HG02870 (cell line): ENCODE results near the gene BRSK2.
"Not testable (repeated sequence)": the region's sequence is repeated elsewhere in the genome, so short reads cannot be mapped to it uniquely, and the experiment has no call there.

Experiments
- ATAC-seq: cut with Tn5 transposase; IDR thresholded peaks from one replicate; pipeline ENCODE4 v1.9.1; 2021; ENCODE audit warnings: mild to moderate bottlenecking, moderate library complexity; ENCODE audit not compliant: unreplicated experiment

Gene BRSK2

DNA sequence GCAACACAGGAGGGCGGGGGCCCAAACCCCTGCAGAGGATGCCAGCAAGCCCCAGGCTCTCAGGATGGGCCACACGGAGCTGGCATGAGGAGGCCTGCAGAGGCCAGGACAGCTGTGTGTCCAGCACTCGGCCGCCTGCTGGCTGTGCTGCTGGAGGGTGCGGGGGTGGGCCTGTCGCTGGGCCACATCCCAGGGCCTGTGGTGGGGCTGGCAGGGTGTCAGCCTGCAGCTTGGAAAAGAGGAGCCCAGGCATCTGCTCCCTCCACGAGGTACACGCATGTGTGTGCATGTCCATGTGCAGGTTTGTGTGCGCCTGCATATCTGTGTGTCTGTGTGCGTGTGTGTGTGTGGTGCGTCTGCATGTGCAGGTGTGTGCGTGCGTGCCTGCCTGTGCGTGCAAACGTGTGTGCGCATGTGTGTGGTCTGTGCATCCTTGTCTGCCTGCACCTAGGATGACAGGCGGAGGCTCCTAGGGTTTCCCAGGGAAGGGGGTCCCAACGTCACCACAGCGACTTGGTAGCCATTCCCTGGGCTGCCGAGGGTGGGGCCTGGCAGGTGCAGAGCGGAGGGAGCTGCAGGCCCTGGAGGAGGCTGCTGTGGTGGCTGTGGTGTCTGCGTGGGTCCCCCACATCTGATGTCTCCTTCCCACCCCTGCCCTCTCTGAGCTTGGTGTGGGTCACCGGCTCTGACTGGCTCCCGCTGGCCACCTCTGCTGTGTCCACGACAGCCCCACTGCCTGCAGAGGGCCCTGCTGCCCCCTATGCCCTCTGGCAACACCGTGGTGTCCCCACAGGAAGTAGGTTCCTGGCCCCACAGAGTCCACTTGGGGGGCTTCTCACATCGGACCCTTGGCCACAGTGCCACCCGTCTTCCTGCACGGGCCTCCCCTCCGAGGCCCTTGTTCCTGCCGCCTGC, 17.1 kb downstream of the BRSK2 start:
- no peak for ATAC-seq

DNA sequence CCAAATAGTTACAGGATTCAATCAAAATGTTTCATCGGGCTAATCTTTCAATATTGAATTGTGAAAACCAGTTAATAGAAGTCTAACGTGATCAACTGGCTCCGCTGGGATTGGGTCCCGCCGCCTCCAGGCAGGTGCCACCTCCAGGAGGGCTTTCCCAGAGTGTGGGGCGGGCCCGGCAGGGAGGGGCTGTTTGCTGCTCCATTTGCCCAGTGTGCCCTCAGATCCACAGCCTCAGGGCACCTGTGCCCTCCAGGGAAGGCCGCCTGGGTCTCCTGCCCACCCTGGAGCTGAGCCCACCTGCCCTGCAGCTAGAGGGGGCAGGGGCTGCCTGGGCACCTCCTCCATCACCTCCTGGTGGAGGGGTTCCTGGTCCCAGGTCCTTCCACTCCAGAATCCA, 17.9 kb downstream of the BRSK2 start:
- ATAC-seq = no peak

DNA sequence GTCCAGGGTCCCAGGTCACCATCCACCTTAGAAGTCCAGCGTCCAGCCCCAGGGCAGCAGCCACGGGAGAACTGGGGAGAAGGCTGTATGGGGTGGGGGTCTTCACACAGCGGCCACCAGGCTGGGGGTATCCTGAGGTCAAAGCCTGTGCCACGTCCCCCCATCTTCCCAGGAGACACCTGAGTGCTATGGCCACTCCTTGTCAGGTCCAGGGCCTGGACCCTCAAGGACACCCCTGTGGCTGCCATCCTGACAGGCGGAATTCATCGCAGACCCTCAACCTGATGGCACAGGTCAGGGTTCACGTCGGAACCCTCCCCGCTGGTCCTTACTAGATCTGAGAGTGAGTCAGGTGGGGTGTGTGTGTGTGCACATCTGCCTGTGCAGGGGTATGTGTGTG, 18.6 kb downstream of the BRSK2 start:
- no peak for ATAC-seq

DNA sequence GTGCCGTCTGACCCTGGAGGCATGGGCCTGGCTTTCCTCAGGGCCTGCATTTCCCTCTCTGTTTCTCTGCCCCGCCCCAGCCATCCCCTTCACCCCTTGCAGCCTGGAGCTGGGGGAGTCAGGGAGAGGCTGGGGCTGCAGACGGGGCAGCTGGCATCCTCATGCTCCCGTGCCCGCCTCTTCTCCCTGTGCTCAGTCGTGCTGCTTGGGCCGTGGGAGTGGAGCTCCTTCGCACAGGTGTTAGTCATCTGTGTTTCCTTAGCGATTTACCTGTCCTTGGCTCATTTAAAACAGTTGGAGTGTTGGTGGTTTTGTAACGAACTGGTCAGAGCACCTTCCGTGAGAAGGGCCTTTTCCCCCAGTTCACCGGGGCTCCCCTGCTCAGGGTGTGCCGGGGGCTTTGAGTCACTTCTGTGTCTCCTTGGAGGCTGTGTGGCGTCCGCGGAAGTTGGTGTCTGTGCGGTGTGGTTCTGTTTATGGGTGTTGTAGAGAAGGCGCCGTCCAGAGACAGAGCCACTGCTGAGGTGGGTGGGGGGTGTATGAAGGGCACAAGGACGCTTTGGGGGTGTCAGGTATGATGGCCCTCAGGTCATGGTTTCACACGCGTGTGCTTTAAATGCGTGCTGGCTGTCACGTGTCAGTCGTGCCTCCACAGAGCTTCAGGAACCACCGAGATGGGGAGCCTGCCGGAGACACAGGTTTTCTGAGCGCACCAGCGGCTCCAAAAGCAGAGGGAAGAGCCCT, 19.5 kb downstream of the BRSK2 start:
- ATAC-seq = no peak

DNA sequence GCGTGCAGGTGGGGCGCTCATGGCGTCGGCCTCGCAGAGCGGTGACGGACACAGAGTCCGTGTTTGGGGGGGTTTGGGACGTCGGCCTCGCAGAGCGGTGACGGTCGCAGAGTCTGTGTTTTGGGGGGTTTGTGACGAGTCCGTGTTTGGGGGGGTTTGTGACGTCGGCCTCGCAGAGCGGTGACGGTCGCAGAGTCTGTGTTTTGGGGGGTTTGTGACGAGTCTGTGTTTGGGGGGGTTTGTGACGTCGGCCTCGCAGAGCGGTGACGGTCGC, 20.1 kb downstream of the BRSK2 start:
- not testable (repeated sequence) for ATAC-seq

DNA sequence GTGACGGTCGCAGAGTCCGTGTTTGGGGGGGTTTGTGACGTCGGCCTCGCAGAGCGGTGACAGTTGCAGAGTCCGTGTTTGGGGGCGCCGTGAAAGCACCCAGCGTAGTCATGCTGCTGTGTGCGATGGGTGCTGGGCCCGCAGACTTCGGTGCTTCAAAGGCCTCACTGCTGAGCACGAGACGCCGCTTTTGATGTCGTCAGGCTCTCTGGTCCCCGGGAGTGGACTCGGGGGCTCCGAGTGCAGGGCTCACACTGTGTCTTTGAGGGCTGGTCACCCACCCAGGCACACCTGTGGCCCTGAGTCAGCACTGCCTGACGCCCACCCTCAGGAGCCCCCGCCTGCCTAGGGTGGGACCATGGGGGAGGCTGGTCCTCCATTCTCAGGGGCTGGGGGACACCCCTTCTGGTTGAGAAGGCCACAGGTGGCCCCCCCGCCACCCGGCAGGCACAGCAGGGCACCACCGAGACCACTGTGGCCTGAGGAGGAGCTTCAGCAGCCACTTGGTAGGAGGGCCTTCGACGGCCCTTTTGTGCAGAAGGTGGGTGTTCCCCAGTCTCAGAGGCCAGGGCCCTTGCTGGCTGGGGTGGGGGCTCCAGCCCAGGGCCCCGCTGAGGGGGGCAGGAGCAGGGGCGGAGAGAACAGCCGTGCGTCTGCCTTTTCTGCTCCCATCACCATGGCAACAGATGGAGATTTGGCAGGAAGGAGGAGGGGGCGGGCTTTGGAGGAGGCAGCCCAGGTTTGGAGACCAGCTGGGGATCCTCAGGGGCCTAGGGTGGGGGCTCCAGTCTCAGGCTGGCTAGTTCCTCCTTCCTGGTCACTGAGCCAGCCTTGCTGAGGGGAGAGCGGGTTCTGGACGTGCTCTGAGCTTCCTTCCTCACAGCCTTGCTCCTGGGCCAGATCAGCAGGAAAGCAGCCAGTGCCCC, 20.9 kb downstream of the BRSK2 start:
- no peak for ATAC-seq

DNA sequence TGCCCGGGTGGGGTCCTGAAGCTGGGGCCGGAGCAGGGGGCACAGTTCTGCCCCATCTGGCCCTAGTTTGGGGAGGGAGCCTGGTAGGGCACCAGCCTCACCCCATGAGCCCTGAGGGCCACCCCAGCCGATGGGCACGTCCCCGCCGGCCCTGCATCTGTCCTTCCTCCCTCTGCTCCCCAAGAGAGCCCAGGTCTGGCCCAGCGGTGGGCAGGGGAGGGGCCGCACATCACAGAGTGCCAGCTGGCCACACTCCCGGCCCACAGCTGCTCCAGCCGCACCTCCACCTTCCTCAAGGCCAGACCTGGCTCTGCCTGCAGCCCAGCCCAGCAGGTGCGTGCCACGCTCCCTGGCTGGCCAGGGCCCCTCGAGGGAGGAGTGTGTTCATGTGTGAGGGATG, 21.6 kb downstream of the BRSK2 start:
- no peak for ATAC-seq

DNA sequence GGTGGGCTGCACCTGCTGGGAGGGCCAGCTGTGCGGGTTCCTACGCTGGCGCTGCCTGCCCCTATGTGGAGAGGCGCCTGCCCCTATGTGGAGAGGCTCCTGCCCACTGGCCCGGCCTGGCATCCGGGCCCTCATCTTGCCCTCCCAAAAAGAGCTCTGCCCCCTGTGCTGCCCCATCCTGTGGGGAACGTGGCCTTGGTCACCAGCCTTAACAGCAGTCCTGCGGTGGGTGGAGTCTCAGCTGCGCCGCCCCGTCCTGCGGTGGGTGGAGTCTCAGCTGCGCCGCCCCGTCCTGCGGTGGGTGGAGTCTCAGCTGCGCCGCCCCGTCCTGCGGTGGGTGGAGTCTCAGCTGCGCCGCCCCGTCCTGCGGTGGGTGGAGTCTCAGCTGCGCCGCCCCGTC, 22.0 kb downstream of the BRSK2 start:
- not testable (repeated sequence) for ATAC-seq

DNA sequence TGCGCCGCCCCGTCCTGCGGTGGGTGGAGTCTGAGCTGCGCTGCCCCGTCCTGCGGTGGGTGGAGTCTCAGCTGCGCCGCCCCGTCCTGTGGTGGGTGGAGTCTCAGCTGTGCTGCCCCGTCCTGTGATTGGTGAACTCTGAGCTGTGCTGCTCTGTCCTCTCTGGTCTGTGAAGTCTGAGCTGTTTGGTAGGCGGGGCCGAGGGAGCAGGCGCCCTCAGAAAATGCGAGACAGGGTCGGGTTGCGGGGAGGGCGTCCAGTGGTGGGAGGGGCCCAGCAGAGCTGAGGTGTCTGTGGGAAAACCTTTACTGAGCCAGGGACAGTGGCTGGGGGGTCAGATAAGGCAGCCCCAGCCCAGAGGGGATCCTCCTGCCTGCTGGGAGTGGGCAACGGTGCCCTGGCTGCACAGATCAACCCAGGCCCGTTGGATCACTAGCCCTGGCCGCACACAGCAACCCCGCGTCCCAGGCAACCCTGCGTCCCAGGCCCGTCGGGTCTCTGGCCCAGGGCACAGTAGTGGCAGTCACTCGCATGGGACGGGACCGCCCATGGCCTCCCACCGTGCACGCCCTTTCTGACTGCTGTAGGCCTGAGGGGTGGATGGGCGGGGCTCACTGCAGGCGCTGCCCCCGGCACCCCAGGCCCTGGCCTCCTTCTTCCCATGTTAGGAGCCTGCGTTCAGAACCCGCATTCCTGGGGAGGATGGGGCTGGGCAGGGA, 22.8 kb downstream of the BRSK2 start:
- no peak for ATAC-seq

DNA sequence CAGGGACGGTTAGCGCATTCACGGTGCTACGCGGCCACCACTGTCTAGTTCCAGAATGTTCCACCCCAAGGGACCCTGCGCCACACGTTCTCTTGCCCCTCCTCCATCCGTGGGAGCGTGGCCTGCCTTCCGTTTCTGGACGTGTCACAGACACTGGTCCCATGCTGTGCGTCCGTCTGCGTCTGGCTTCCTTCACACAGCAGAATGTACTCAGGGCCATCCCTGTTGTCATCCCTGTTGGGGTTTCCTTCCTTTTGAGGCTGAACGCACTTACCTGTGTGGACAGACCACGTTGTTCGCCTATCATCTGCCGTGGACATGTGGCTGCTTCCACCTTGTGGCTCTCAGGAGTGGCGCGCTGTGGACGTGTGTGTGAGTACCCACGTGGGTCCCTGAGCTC, 24.9 kb downstream of the BRSK2 start:
- no peak for ATAC-seq

DNA sequence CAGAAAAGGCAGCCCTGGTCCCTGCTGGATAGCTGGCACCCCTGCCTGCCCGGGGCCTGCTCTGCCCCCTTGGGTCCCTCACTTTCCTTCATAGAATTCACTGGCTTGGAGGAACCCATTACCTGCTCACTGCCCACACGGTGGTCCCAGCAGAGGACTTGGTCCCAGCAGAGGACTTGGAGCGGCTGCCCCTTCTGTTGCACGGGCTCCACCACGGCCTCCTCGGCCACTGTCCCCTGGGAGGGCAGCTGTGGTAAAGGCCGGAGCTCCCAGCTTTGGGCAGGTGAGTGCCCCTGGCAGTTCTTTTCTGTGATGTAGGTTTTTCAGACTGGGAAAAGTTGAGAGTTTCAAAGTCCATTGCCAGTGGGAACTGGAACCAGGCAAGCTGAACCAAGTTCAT, 25.9 kb downstream of the BRSK2 start:
- ATAC-seq = no peak

DNA sequence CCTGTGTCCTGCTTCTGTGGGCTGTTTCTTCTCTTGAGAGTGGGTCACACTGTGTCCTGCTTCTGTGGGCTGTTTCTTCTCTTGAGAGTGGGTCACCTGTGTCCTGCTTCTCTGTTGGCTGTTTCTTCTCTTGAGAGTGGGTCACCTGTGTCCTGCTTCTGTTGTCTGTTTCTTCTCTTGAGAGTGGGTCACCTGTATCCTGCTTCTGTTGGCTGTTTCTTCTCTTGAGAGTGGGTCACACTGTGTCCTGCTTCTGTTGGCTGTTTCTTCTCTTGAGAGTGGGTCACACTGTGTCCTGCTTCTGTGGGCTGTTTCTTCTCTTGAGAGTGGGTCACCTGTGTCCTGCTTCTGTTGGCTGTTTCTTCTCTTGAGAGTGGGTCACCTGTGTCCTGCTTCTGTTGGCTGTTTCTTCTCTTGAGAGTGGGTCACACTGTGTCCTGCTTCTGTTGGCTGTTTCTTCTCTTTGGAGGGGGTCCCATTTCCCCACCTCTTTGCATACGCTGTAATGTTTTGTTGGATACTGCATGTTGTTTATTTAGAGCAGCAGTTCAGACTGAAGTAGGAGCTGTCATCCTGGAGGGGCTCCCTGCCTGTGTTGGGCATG, 28.6 kb downstream of the BRSK2 start:
- not testable (repeated sequence) for ATAC-seq

DNA sequence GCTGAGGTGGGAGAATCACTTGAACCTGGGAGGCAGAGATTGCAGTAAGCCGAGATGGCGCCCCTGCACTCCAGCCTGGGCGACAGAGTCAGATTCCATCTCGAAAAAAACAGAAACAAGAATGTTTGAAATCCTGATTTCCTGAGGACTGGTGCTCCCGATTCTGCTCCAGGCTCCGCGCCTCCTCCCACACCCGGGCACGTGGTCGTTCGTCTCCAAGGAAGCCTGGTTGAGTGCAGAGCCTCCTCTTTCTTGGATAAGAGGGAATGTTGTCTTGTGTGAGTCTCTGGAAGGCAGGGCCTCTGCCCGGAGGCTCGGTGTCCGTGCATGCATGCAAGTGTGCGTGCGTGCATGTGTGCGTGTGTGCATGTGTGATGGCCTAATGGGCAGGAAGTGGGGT, 30.1 kb downstream of the BRSK2 start:
- no peak for ATAC-seq

DNA sequence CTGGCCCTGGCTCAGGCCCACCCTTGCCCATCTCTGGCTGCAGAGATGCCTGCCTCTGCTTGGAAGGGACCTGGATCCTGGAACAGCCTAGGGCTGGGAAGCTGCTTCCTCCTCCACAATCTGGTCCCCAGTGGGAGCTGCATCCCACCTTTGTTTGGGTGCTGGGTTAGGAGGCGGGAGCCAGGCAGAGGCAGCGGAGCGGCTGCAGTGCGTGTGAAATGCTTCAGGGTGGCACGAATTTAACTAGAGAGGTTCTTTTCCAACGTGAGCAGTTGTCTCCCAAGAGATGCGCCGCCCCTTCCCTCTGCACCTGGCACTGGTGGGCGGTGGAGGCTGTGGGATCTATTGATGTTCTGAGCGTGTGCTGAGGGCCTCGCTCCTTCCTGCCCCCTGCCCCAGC, 31.6 kb downstream of the BRSK2 start:
- ATAC-seq = no peak

DNA sequence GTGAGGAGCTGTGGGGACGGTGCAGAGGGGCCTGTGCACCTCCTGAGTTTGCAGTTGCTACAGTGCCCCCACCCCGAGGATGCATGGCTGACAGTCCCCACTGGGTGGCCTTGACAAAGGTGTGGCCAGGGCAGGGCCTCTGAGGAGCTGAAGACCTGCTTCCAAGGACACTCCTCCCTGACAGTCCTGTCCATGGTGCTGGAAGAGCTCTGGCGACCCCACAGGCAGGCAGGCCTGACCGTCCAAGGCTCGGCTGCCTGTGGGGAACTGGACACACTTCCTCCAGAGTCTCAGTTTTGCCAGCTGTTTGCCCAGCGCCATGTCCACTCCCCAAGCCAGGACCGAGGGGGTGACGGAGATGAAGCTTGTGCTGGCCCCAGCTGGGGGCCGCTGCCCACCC, 32.7 kb downstream of the BRSK2 start:
- no peak for ATAC-seq

DNA sequence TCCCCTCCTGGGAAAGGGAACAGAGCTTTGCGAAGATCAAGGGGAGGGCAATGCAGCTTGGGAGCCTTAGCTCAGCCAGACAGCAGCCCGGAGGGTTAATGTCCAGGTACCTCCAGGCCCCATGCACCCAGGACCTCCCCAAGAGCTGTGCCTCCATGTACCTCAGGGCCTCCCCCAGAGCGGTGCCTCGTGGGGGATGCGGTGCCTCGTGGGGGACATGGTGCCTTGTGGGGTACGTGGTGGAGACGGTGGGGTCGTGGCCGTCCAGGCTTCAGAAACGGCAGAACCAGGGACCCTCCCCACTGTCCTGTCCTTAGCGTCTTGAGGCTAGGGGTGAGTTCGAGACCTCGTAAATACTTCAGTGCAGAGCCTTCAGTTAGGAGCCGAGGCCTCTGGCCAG, 33.2 kb downstream of the BRSK2 start:
- ATAC-seq = no peak

DNA sequence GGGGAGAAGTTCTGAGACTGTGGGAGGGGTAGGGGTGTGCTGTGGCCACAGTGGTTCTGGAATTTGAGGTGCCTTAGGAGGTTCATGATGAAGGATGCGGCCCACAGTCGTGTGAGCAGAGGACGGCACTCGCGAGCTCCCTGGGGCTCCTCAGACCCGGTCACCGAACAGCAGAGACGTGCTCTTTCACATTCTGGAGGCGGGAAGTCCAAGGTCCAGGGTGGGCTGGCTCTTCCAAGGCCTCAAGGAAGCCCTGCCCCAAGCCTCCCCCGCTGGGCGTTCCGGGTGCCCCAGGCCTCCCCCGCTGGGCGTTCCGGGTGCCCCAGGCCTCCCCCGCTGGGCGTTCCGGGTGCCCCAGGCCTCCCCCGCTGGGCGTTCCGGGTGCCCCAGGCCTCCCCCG, 33.7 kb downstream of the BRSK2 start:
- ATAC-seq = not testable (repeated sequence)

DNA sequence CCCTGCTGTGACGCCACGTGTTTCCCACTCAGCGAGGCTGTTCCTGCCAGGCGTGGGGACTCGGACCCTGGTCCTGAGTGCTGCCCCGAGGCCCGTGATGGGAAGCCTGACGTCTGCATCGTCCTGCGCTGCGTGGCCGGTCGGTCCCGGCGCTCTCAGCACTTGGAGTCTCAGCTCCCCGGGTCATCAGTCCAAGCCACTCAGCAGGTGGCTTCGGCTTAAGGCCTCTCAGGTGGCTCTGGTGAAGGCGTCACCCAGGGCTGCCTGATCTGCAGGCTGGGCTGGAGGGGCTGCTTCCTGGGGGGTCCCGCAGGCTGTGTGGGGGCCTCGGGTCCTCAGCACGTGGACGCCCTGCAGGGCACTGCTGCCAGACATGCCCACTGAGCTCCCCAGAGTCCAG, 35.3 kb downstream of the BRSK2 start:
- ATAC-seq = no peak

DNA sequence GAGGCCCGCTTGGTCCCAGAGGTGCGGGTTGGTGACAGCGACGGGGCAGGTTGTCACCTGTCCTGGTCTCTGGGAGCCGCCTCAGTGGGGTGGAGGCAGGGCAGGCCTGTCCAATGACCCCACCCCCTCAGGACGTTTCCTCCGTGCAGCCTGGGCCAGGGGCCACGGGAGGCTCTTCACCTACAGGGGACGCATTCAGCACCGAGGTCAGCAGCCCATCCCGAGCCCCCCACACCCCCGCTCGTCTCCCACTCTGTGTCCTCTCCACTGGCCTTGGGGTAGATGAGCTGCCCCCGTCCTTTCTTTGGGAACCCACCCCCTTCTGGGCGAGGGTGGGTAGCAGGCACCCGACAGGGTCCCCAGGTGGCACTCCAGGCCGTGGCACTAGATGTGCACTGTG, 35.7 kb downstream of the BRSK2 start:
- no peak for ATAC-seq

DNA sequence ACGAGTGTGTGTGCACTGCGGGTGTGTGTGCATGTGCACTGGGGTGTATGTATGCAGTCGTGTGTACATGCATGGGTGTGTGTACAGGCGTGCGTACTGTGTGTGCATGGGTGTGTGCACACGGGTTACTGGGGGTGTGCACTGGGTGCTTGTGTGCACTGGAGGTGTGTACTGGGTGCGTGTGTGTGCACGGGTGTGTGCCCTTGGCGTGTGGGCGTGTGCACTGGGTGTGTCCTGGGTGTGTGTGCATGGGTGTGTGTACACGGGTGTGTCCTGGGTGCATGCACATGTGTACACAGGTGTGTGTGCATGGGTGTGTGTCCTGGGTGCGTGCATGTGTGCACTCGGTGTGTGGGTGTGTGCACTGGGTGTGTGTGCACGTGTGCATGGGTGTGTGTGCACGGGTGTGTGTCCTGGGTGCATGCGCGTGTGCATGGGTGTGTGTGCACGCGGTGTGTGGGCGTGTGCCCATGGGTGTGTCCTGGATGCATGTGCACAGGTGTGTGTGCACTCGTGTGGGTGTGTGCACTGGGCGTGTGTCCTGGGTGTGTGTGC, 39.1 kb downstream of the BRSK2 start:
- ATAC-seq = no peak
